IPS-18c (cell line): ENCODE measurements around the gene SCLY.
"Not testable (repeated sequence)": the region's sequence is repeated elsewhere in the genome, so short reads cannot be mapped to it uniquely, and the experiment has no call there.

Experiments used
- H3K4me3 ChIP-seq: 2 replicates; pipeline ENCODE4 v1.7.0; 2013; ENCODE audit warnings: low read depth, mild to moderate bottlenecking, low read length, moderate library complexity; ENCODE audit not compliant: insufficient read depth
- H3K9me3 ChIP-seq: one replicate; pipeline ENCODE4 v1.6.1; 2013; ENCODE audit warnings: mild to moderate bottlenecking, low read length, moderate library complexity; ENCODE audit not compliant: control insufficient read depth, insufficient read depth

Gene SCLY

GRCh38 chr2:238063414-238064189, 2.8 kb downstream of the SCLY start:
- Histone ChIP-seq H3K4me3 (no peak overlapping the region), H3K9me3 (peaks cover 4% of the 10 kb centered on the region)

- peaks cover 4% of the 10 kb centered on the region for H3K9me3 ChIP-seq
- no peak overlapping the region for H3K4me3 ChIP-seq
Measured at GRCh38 chr2:238064376-238064775, 3.6 kb downstream of the SCLY start.

- no peak overlapping the region for H3K4me3 ChIP-seq
- H3K9me3 ChIP-seq: peaks cover 4% of the 10 kb centered on the region
Measured at GRCh38 chr2:238065071-238065846, 4.5 kb downstream of the SCLY start.

GRCh38 chr2:238066218-238066617, 5.4 kb downstream of the SCLY start:
- peaks cover under 1% of the 10 kb centered on the region for H3K9me3 ChIP-seq
- H3K4me3 ChIP-seq: no peak overlapping the region

GRCh38 chr2:238066718-238067117, 5.9 kb downstream of the SCLY start:
- H3K4me3 ChIP-seq, H3K9me3 ChIP-seq: not testable (repeated sequence)

GRCh38 chr2:238067939-238068338, 7.1 kb downstream of the SCLY start:
- no peaks in the 10 kb centered on the region for H3K9me3 ChIP-seq
- H3K4me3 ChIP-seq: no peak overlapping the region

GRCh38 chr2:238069021-238069709, 8.4 kb downstream of the SCLY start:
- H3K9me3 ChIP-seq: no peaks in the 10 kb centered on the region
- no peak overlapping the region; the same call in 1 of the 2 replicates for H3K4me3 ChIP-seq

GRCh38 chr2:238069877-238070276, 9.1 kb downstream of the SCLY start:
- no peaks in the 10 kb centered on the region for H3K9me3 ChIP-seq
- H3K4me3 ChIP-seq: no peak overlapping the region

- no peaks in the 10 kb centered on the region for H3K9me3 ChIP-seq
- no peak overlapping the region for H3K4me3 ChIP-seq
Measured at GRCh38 chr2:238075397-238075796, 14.6 kb downstream of the SCLY start.

GRCh38 chr2:238077292-238077691, 16.5 kb downstream of the SCLY start:
- Histone ChIP-seq H3K4me3 (no peak overlapping the region), H3K9me3 (no peaks in the 10 kb centered on the region)

GRCh38 chr2:238079874-238080327, 19.1 kb downstream of the SCLY start:
- Histone ChIP-seq H3K4me3 (no peak overlapping the region), H3K9me3 (no peaks in the 10 kb centered on the region)

- Histone ChIP-seq H3K4me3 (no peak overlapping the region), H3K9me3 (no peaks in the 10 kb centered on the region)
Measured at GRCh38 chr2:238080518-238080917, 19.7 kb downstream of the SCLY start.

GRCh38 chr2:238081150-238081549, 20.3 kb downstream of the SCLY start:
- no peaks in the 10 kb centered on the region for H3K9me3 ChIP-seq

GRCh38 chr2:238081561-238081960, 20.8 kb downstream of the SCLY start:
- H3K4me3 ChIP-seq: no peak overlapping the region
- H3K9me3 ChIP-seq: no peaks in the 10 kb centered on the region

More at GRCh38 chr2:238081150-238081549, 20.3 kb downstream of the SCLY start:
- no peak overlapping the region for H3K4me3 ChIP-seq

GRCh38 chr2:238082151-238082550, 21.4 kb downstream of the SCLY start:
- Histone ChIP-seq H3K9me3 (no peaks in the 10 kb centered on the region), H3K4me3 (no peak overlapping the region)

GRCh38 chr2:238082827-238083226, 22.0 kb downstream of the SCLY start:
- H3K9me3 ChIP-seq: no peaks in the 10 kb centered on the region
- H3K4me3 ChIP-seq: no peak overlapping the region

- no peak overlapping the region for H3K4me3 ChIP-seq
- H3K9me3 ChIP-seq: no peaks in the 10 kb centered on the region
Measured at GRCh38 chr2:238083919-238084318, 23.1 kb downstream of the SCLY start.

GRCh38 chr2:238084761-238085160, 24.0 kb downstream of the SCLY start:
- no peak overlapping the region for H3K4me3 ChIP-seq

More at GRCh38 chr2:238084761-238085160, 24.0 kb downstream of the SCLY start:
- no peaks in the 10 kb centered on the region for H3K9me3 ChIP-seq
